Activated CD4-positive, alpha-beta T cell treated with anti-CD3 and anti-CD28 coated beads, Interleukin-2, amount 50 U/mL, for 1 hour (primary cell): ENCODE measurements around the gene RPP25.
A peak's percentile ranks its signal among the peaks of the same experiment; 100 is the strongest.

Source experiments
- DNase-seq: peaks from one replicate; pipeline ENCODE4 v3.0.0-alpha.2; 2020

The RPP25 gene

GRCh38 chr15:74913041-74913440 is 43.5 kb downstream of the RPP25 start:
- DNase-seq, result no peak

GRCh38 chr15:74908635-74909034 is 47.9 kb downstream of the RPP25 start:
- DNase-seq, result no peak

GRCh38 chr15:74907163-74907870 is 49.3 kb downstream of the RPP25 start:
- DNase-seq, result no peak

- peak; percentile 61 for DNase-seq
These were observed 50.0 kb downstream of the RPP25 start, which contains the start of gene FAM219B for GRCh38 chr15:74906450-74907162. Gene FAM219B (minus strand): TSS chr15:74906851. CDS start chr15:74906800, 51 bp downstream.

GRCh38 chr15:74906067-74906449 is 50.5 kb downstream of the RPP25 start:
- DNase-seq, result peak; percentile 8
